Transverse colon (tissue), 4 donors: Measurements from ENCODE around the gene MTOR. TPM values are rescaled to one million over a fixed set of nuclear protein-coding genes. Genes with fewer than 3 reads are reported as not detected.

Experiments used
- DNase-seq: peaks from one replicate; pipeline ENCODE4 v3.0.0-alpha.2; 2019
- H3K27ac ChIP-seq, 4 donors: fragments of 200-600 bp; sonication (generic); 2 replicates each; pipeline ENCODE4 v1.5.1; 2016 to 2018; ENCODE audit warnings: inconsistent platforms in 4 of 4
- H3K27me3 ChIP-seq: fragments of 200-600 bp; sonication (generic); 2 replicates; pipeline ENCODE4 v1.5.1; 2017; ENCODE audit warnings: inconsistent platforms
- H3K36me3 ChIP-seq, 4 donors: fragments of 200-600 bp; sonication (generic); 2 replicates each; pipeline ENCODE4 v1.5.1; 2017 to 2019; ENCODE audit warnings: inconsistent platforms in 4 of 4
- H3K4me1 ChIP-seq, 4 donors: fragments of 200-600 bp; sonication (generic); 2 replicates each; pipeline ENCODE4 v1.5.1; 2017 to 2020; ENCODE audit warnings: inconsistent platforms in 4 of 4
- H3K4me3 ChIP-seq, 4 donors: fragments of 200-600 bp; sonication (generic); 1 replicate in 1 of 4; 2 replicates in 3 of 4; pipeline versions ENCODE4 v1.5.1 to v1.6.1; 2017 to 2019; ENCODE audit warnings: inconsistent platforms in 4 of 4
- H3K9me3 ChIP-seq, 2 donors: fragments of 200-600 bp; sonication (generic); 2 replicates each; pipeline ENCODE4 v1.5.1; 2017 to 2019; ENCODE audit warnings: inconsistent platforms in 2 of 2
- EP300 ChIP-seq: sonication (generic); formaldehyde crosslinking; IDR thresholded peaks from one replicate; pipeline ENCODE4 v1.6.1; 2017; ENCODE audit warnings: antibody characterized with exemption, low read depth
- POLR2A ChIP-seq: fragments of 450-650 bp; IDR thresholded peaks from one replicate; pipeline ENCODE4 v1.6.1; 2016; ENCODE audit warnings: antibody characterized with exemption, mild to moderate bottlenecking, moderate library complexity
- POLR2AphosphoS5 ChIP-seq, 3 donors: sonication (generic); formaldehyde crosslinking; IDR thresholded peaks; one replicate each; pipeline ENCODE4 v1.6.1; 2016; ENCODE audit warnings: antibody characterized with exemption in 3 of 3
- WGBS, 2 donors: methylation state at CpG; one replicate each; pipeline ENCODE4 v1.1.5; 2018; ENCODE audit warnings: low coverage in 1 of 2; 5-methylcytosine and 5-hydroxymethylcytosine counted together
- in situ Hi-C, 4 donors: fragments of 200-750 bp; cut with MboI; loops; one replicate each; pipeline versions ENCODE4 v1.15.0 to v1.15.1; 2017; ENCODE audit warnings: low sequenced_read_pairs in 3 of 4, low pct_ligation_motif_present in 1 of 4, low pct_unique_long_range_greater_than_20kb in 1 of 4
- intact Hi-C: fragments of 100-400 bp; cut with DNase I; formaldehyde crosslinking; loops from one replicate; pipeline ENCODE4 v1.15.1; 2023; ENCODE audit warnings: low total_unique reads
- total RNA-seq, 4 donors: library from RNA; depleted of rRNA; stranded (reverse); fragments of >200 nt; gene quantifications; one replicate each; pipeline ENCODE4 v1.1.0, GENCODE V29; 2016
- TF ChIP-seq, protein P1 (sequence below), 5 experiments: fragments of 200-600 bp in 3 of 5; fragments of 450-650 bp in 2 of 5; sonication (generic) in 3 of 5; IDR thresholded peaks; 1 replicate in 2 of 5; 2 replicates in 3 of 5; pipeline ENCODE4 v1.5.1; 2016 to 2017; ENCODE audit warnings: antibody characterized with exemption in 5 of 5, inconsistent platforms in 3 of 5, mild to moderate bottlenecking in 2 of 5, moderate library complexity in 1 of 5

MTOR gene
- total RNA-seq, 4 donors from 2014 or later, result 31.0 to 45.6 (median 40.6) TPM

DNA sequence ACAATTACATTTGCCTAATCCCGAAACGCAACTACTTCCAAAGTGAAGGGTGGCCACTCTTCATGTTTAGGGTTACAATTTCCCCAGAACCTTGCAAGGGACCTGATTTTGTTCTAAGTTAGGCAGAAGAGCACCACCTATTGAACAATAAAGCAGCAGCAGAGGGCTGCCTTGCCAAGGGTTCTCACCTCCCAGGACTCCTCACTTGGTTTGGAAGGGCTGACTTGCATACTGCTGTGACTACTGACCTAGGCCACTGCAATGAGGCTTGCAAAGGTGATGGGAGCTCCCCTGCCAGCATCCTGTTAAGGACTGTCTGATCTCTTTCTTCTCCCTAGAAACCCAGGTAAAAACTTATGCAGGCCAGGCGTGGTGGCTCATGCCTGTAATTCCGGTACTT, 14.2 kb downstream of the MTOR start:
- Histone ChIP-seq H3K4me1 (no peaks in the 10 kb centered on the region), H3K36me3 (peaks cover 0 to 42% (median 16%) of the 10 kb centered on the region in 4 donors), H3K9me3 (no peaks in the 10 kb centered on the region), H3K4me3 (no peak overlapping the region), H3K27me3 (no peaks in the 10 kb centered on the region), H3K27ac (no peak overlapping the region)
- in situ Hi-C loops (loop anchor here in 3 of 4 donors (10.0 to 25.0 kb wide), 2 partner anchors 389 to 397 kb away; no protein-coding TSS in a partner anchor), intact Hi-C loops (no loop called here)
- TF ChIP-seq POLR2A (no peak), EP300 (no peak), POLR2AphosphoS5 (IDR thresholded peaks at IDR 0.05) (no peak)
- TF ChIP-seq, protein P1, sequence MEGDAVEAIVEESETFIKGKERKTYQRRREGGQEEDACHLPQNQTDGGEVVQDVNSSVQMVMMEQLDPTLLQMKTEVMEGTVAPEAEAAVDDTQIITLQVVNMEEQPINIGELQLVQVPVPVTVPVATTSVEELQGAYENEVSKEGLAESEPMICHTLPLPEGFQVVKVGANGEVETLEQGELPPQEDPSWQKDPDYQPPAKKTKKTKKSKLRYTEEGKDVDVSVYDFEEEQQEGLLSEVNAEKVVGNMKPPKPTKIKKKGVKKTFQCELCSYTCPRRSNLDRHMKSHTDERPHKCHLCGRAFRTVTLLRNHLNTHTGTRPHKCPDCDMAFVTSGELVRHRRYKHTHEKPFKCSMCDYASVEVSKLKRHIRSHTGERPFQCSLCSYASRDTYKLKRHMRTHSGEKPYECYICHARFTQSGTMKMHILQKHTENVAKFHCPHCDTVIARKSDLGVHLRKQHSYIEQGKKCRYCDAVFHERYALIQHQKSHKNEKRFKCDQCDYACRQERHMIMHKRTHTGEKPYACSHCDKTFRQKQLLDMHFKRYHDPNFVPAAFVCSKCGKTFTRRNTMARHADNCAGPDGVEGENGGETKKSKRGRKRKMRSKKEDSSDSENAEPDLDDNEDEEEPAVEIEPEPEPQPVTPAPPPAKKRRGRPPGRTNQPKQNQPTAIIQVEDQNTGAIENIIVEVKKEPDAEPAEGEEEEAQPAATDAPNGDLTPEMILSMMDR (IDR thresholded peaks at IDR 0.05), result no peak
- whole genome bisulfite sequencing, 2 donors, result 89 to 100% methylated on average over 2 to 4 of the region's 4 CpGs
- no peak for DNase-seq

DNA sequence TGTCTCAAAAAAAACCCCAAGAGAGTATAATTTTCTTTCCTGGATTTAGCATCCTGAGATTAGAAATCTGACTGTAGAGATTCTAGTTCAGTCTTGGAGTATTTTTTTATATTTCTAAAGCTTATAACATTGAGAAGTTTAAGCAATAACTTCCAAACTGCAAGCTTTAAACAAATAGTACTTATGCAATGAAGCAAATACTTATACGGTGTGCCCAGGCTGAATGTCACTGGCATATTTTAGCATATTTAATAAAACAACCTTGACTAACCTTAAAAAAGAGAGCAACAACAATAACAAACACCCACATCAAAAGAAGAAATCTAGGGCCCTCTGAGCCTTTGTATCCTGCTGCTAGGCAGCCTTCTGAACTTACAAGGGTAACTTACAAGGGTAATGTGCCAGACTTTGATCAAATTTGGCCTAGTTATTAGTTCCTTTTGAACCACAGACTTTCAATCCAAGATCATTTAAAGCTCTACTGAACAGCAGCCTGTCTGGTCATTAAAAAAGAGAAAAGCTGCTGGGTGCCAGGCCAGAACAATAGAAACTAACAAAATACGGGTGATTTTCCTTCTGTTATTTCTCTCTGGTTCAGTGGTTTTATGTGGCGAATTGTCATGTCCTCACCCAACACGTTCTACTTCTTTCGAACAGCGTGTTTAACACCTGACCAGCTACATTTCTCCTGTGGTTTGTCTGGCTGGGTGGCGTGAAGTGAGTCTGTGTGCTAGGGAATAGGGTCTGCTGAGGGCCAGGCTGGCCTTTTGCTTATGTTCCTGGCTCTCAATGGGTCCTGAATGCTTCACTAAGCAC, 16.2 kb downstream of the MTOR start:
- intact Hi-C loops (no loop called here), in situ Hi-C loops (loop anchor here in 3 of 4 donors (10.0 to 25.0 kb wide), 2 partner anchors 391 to 399 kb away; no protein-coding TSS in a partner anchor)
- TF ChIP-seq, protein P1 (IDR thresholded peaks at IDR 0.05), result no peak
- TF ChIP-seq POLR2A (no peak), EP300 (no peak), POLR2AphosphoS5 (IDR thresholded peaks at IDR 0.05) (no peak)
- 83 to 84% methylated on average over 4 to 7 of the region's 7 CpGs for WGBS, 2 donors
- no peak for DNase-seq
- Histone ChIP-seq H3K27me3 (no peaks in the 10 kb centered on the region), H3K9me3 (no peaks in the 10 kb centered on the region), H3K36me3 (peaks cover 0 to 44% (median 11%) of the 10 kb centered on the region in 4 donors), H3K4me1 (no peaks in the 10 kb centered on the region), H3K4me3 (no peak overlapping the region), H3K27ac (no peak overlapping the region)

- in situ Hi-C loops (loop anchor here in 3 of 4 donors (10.0 to 25.0 kb wide), 2 partner anchors 392 to 400 kb away; no protein-coding TSS in a partner anchor), intact Hi-C loops (no loop called here)
- Histone ChIP-seq H3K36me3 (peaks cover 0 to 51% (median 14%) of the 10 kb centered on the region in 4 donors), H3K4me3 (no peak overlapping the region), H3K27me3 (no peaks in the 10 kb centered on the region), H3K9me3 (no peaks in the 10 kb centered on the region), H3K4me1 (no peaks in the 10 kb centered on the region), H3K27ac (no peak overlapping the region)
- 88% methylated on average over 3 of the region's 3 CpGs; no CpG with 5 or more reads in 1 of the 2 donors for WGBS, 2 donors
- TF ChIP-seq POLR2AphosphoS5 (IDR thresholded peaks at IDR 0.05) (no peak), EP300 (no peak), POLR2A (no peak)
- TF ChIP-seq, protein P1 (IDR thresholded peaks at IDR 0.05), result no peak
- no peak for DNase-seq
Observed at GRCh38 chr1:11245248-11245647, 17.1 kb downstream of the MTOR start.

DNA sequence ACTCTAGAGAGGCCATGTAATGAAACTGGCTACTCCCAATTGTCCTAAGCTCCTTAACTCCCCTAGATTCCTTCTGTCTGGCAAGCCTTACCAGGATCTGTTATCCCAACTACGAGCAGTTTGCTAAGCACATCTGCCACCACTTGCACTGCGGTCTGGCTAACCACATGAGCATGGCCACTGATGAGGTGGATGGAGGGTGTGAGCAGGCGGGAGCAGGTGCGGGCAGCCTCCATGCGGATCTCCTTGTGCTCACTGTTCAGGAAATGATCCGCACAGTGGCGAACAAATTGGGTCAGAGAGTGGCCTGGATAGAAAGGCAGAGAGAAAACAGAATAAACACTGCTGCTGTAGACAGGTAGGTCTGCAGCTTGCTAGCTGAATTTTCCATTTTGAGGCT, 24.0 kb downstream of the MTOR start:
- intact Hi-C loops, result no loop called here
- 97 to 100% methylated on average over 2 to 7 of the region's 7 CpGs for WGBS, 2 donors

More for the DNA sequence above, 24.0 kb downstream of the MTOR start:
- TF ChIP-seq, protein P1 (IDR thresholded peaks at IDR 0.05), result no peak
- H3K27me3 ChIP-seq, result no peaks in the 10 kb centered on the region
- no peak for DNase-seq
- no peak overlapping the region for H3K4me3 ChIP-seq
- no peak overlapping the region for H3K27ac ChIP-seq
- peaks cover 0 to 72% (median 33%) of the 10 kb centered on the region in 4 donors for H3K36me3 ChIP-seq
- no peaks in the 10 kb centered on the region for H3K9me3 ChIP-seq
- in situ Hi-C loops, result loop anchor here in 3 of 4 donors (10.0 to 25.0 kb wide), 2 partner anchors 399 to 406 kb away; no protein-coding TSS in a partner anchor
- no peaks in the 10 kb centered on the region for H3K4me1 ChIP-seq
